T-helper 9 cell (primary cell): Measurements from ENCODE around the gene RBKS.
"Not testable (repeated sequence)": the region's sequence is repeated elsewhere in the genome, so short reads cannot be mapped to it uniquely, and the experiment has no call there.

Experiments used
- DNase-seq: peaks from one replicate; pipeline ENCODE4 v3.0.0-alpha.2; 2020

Gene RBKS

GRCh38 chr2:27869763-27870162 lies 20.4 kb downstream of the RBKS start:
- no peak for DNase-seq

- DNase-seq: no peak
Measured at GRCh38 chr2:27866237-27866636, 23.9 kb downstream of the RBKS start.

DNA sequence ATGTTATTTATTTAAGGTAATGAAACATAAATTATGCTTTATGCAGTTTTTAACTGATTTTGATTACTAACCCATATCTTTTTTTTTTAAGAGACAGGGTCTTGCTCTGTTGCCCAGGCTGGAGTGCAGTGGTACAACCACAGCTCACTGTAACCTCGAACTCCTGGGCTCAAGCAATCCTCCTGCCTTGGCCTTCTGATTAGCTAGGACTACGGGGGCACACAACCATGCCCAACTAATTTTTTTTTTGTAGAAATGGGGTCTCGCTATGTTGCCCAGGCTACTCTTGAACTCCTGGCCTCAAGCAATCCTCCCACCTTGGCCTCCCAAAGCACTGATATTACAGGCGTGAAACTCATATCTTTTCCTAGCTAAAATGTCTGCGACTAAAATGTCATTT lies 26.2 kb downstream of the RBKS start:
- not testable (repeated sequence) for DNase-seq

- no peak for DNase-seq
Measured at GRCh38 chr2:27863146-27863545, 27.0 kb downstream of the RBKS start.

- DNase-seq: no peak
Measured at GRCh38 chr2:27860111-27860510, 30.1 kb downstream of the RBKS start.

GRCh38 chr2:27857417-27858172 lies 32.6 kb downstream of the RBKS start:
- no peak for DNase-seq

DNA sequence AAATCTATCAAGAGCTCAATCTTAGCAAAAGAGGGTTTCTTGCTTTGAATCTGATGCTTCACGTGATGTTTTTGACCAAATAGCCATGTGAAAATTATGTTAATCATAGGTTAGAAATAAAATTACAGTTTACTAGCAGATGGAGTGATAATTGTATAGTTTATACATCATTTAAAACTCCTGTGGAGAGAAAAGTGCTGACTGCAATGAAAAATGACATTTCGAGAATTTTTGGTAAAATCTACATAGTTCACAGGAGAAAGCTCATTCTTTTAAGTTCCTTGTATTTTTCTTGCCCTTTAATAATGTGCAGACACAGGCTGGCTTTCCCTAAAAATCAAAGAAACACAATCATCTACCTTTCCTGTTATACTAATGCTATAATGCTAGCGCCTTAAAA lies 33.2 kb downstream of the RBKS start:
- DNase-seq: no peak

DNA sequence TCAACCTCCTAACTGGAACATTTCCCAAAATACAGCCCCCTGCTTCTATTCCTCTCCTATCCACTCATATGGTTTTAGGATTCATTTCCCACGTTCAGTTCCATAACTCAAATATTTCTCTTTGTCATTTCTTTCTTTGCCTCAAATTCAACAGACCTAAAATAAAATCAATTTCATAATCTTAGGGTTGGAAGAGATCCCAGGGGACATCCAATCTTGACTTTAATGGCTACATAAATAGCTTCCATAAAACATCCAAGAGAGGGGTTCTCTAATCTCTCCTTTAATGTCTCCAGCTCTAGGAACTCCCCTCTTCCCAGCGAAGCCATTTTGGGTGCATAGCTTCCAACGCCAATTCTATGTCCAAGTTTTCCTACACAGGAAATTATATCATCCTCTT lies 33.8 kb downstream of the RBKS start:
- no peak for DNase-seq

DNA sequence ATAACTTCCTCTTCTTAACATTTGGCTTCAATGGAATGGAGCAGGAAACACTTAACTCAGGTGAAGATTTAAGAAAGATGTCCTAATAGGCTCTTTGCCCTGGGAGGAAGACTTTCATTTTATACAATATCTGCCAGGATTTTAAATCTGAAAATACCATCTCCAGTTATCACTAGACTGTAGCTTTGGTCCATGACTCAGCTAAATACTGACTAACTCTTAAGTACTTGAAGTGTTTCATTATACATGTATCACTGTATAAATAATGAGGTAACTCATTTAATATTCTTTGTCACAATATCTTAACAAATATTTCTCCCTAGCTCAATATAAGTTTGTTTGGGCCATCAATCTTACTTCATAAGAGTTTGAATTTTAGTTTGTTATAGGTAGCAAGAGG lies 34.7 kb downstream of the RBKS start:
- no peak for DNase-seq

DNA sequence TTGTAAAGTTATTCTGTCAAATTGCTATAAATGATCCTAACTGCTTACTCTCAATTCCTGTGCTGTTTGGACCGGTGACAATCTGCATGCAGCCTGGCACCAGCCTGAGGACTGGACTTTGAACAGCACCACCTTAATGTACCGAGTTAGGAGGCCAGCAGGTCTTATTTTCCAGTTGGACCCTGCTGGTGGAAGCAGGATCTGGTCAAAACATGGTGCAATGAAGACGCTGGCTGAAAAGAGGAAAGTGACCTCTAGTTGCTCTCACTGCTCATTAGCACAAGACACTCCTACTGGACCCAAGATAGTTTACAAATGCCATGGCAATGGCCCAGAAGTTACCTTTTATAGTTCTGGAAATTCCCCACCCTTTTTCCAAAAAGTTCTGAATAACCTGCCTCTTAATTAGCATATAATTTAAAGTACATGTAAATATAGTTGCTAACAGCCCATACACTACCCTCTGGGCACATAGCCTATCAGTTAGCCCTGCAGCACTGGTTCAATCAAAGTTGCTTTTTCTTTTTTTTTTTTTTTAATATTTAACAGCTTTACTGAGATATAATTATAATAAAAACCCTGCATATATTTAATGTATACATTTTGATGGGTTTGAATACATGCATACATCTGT lies 35.8 kb downstream of the RBKS start:
- no peak for DNase-seq

DNA sequence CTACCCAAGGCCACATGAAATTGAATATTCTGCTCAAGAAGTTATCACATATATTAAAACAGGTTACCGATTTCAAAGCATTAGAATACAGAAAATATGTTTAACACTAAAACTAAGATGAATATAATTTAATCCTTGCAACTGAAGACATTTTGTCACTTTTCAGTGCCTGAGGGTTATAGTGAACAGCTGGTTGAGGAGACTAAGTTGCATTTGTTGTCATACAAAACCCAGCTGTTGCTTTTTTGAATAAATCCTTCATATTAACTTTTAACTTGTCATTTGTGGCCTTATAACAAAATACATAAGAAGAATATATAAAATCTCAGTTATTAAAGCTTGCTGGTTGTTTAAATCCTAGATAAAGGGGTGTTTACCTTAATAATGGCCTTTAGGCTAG lies 37.5 kb downstream of the RBKS start:
- no peak for DNase-seq

GRCh38 chr2:27849558-27850205 lies 40.5 kb downstream of the RBKS start:
- DNase-seq: no peak

DNA sequence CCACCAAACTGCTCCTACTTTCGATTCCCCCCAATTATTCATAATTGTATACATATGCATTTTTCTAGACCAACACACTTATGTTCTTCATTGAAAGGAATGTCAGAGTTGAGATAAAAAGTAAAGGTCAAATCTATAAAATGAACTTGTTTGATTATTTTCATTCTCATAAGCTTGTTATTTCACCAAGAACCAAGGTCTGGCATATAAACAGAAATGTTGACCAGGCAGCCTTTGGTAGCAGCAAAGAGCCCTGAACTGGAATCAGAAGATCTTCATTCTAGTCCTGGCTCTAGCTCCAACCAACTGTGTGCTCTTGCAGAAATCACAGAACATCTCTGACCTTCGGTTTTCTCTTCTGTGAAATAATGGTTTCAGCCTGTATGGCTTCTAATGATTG lies 42.9 kb downstream of the RBKS start:
- DNase-seq: no peak

- no peak for DNase-seq
Measured at GRCh38 chr2:27844821-27845255, 45.3 kb downstream of the RBKS start.

DNA sequence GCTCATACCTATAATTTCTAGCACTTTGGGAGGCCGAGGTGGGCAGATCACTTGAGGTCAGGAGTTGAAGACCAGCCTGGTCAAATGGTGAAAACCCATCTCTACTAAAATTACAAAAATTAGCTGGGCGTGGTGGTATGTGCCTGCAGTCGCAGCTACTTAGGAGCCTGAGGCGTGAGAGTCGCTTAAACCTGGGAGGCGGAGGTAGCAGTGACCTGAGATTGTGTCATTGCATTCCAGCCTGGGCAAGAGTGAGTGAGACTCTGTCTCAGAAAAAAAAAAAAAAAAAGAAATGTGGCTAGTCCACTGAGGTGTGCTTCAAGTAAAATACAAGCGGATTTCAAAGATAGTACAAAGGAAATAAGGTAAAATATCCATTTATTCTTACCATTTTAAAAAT lies 46.2 kb downstream of the RBKS start:
- no peak for DNase-seq

- DNase-seq: no peak
Measured at GRCh38 chr2:27842894-27843293, 47.3 kb downstream of the RBKS start.

DNA sequence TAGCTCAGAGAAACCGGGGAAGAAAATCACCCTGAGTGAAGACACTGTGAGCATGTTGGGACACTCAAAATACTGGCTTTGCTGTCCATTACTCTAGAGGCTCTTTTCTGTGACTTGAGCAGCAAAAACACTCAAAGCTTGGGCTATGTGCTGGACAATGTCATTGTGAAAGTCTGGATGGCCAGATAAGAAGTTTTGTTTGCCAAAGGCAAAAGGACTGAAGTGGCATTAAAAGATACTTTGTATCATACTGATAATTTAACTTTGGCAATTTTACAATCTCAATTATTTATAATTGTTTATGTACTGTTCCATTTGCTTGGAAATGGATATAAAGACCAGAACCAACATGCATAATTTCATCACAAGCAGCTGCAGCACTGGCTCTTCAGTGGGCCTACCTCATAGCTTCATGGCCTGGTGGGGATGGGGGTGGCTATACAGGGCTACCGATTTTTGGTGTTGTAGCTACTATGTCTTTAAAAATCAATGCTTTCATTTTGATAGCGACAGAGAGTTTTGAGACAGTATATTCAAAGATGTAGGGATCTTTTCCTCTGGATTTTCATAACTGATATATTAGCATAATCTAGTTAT lies 51.1 kb downstream of the RBKS start:
- DNase-seq: no peak

GRCh38 chr2:27838502-27838901 lies 51.7 kb downstream of the RBKS start:
- DNase-seq: no peak

- DNase-seq: no peak
Measured at GRCh38 chr2:27833931-27834330, 56.3 kb downstream of the RBKS start.

- DNase-seq: no peak
Measured at GRCh38 chr2:27832396-27832795, 57.8 kb downstream of the RBKS start.

- no peak for DNase-seq
Measured at GRCh38 chr2:27831279-27832050, 58.7 kb downstream of the RBKS start.

DNA sequence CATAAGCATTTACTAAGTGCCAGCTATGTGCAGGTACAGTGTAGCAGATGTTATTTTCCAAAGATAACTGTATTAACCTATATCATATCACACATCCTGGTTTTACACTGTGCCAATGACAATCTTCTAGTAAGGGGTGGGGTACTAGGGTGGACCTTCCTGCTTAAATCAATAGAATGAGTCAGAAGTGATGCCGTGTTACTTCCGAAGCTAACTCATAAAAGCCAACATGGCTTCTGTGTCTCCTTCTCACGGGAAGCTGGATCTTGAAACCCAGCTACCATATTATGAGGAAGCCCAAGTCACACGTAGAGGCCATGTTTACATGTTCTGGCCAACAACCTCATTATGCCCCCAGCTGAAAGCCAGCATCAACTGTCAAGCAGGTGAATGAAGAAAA lies 59.5 kb downstream of the RBKS start:
- DNase-seq: no peak

GRCh38 chr2:27829791-27830190 lies 60.4 kb downstream of the RBKS start:
- DNase-seq: no peak
